ENCODE results near the gene POP4. TPM values are rescaled to one million over a fixed set of nuclear protein-coding genes. Genes with fewer than 3 reads are reported as not detected.

POP4 gene
- total and polyA plus RNA-seq, 9 of the 15 experiments (the other 6 are each of a cell fraction or from before 2014, with no cell fraction given) = 42.1 to 128 (median 99.0) TPM

- TF ChIP-seq, protein P1, sequence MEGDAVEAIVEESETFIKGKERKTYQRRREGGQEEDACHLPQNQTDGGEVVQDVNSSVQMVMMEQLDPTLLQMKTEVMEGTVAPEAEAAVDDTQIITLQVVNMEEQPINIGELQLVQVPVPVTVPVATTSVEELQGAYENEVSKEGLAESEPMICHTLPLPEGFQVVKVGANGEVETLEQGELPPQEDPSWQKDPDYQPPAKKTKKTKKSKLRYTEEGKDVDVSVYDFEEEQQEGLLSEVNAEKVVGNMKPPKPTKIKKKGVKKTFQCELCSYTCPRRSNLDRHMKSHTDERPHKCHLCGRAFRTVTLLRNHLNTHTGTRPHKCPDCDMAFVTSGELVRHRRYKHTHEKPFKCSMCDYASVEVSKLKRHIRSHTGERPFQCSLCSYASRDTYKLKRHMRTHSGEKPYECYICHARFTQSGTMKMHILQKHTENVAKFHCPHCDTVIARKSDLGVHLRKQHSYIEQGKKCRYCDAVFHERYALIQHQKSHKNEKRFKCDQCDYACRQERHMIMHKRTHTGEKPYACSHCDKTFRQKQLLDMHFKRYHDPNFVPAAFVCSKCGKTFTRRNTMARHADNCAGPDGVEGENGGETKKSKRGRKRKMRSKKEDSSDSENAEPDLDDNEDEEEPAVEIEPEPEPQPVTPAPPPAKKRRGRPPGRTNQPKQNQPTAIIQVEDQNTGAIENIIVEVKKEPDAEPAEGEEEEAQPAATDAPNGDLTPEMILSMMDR (IDR thresholded peaks at IDR 0.05 in 2 of 3, conservative IDR thresholded peaks at IDR 0.05 in 1 of 3; ENCODE audit: insufficient read depth in 2 of 3, low read depth in 1 of 3, low read length in 3 of 3) = peak in 1 of 3 experiments; percentile 24; a peak in 1 of 6 replicates
- no peak for TF ChIP-seq MAFF (IDR thresholded peaks at IDR 0.05; ENCODE audit: low read length)
- TF ChIP-seq DMBX1 (CRISPR knock-in tag; IDR thresholded peaks at IDR 0.05; ENCODE audit: borderline replicate concordance) = 0 out of 2 replicates have a peak, but pooled peaks have one; percentile 21
- TF ChIP-seq PHF21A (IDR thresholded peaks at IDR 0.05; ENCODE audit: borderline replicate concordance, low read depth) = no peak
- TF ChIP-seq PML (IDR thresholded peaks at IDR 0.05; ENCODE audit: low read length) = 0 out of 2 replicates have a peak, but pooled peaks have one; percentile 5
- TF ChIP-seq POLR3G (IDR thresholded peaks at IDR 0.05; ENCODE audit: extremely low read depth, insufficient read length, insufficient replicate concordance) = no peak
- TF ChIP-seq E2F5 (CRISPR knock-in tag; IDR thresholded peaks at IDR 0.05) = no peak
- TF ChIP-seq POLR2H (tag; IDR thresholded peaks at IDR 0.05; ENCODE audit: low read depth) = 0 out of 2 replicates have a peak, but pooled peaks have one; percentile 38
- TF ChIP-seq MTF1 (CRISPR knock-in tag; IDR thresholded peaks at IDR 0.05; ENCODE audit: borderline replicate concordance) = no peak
- TF ChIP-seq POU5F1 (IDR thresholded peaks at IDR 0.05; ENCODE audit: borderline replicate concordance, low read depth, low read length, partially characterized antibody) = no peak
- no peak for TF ChIP-seq NFE2L1 (tag; IDR thresholded peaks at IDR 0.05; ENCODE audit: borderline replicate concordance, low read depth)
- TF ChIP-seq KDM5B (IDR thresholded peaks at IDR 0.05; ENCODE audit: insufficient replicate concordance, low read depth, low read length) = peak; percentile 35
- TF ChIP-seq PREB (CRISPR knock-in tag; IDR thresholded peaks at IDR 0.05) = no peak
- no peak for TF ChIP-seq RUNX1 (IDR thresholded peaks at IDR 0.05; ENCODE audit: low read depth)
- TF ChIP-seq SUPT5H (IDR thresholded peaks at IDR 0.05) = peak; percentile 68; the same call in 1 of the 2 replicates
- peak; percentile 66 for TF ChIP-seq ETV1 (tag; conservative IDR thresholded peaks at IDR 0.05; ENCODE audit: low read depth)
- no peak for TF ChIP-seq ZNF75A (CRISPR knock-in tag; IDR thresholded peaks at IDR 0.05)
- TF ChIP-seq, protein P2, sequence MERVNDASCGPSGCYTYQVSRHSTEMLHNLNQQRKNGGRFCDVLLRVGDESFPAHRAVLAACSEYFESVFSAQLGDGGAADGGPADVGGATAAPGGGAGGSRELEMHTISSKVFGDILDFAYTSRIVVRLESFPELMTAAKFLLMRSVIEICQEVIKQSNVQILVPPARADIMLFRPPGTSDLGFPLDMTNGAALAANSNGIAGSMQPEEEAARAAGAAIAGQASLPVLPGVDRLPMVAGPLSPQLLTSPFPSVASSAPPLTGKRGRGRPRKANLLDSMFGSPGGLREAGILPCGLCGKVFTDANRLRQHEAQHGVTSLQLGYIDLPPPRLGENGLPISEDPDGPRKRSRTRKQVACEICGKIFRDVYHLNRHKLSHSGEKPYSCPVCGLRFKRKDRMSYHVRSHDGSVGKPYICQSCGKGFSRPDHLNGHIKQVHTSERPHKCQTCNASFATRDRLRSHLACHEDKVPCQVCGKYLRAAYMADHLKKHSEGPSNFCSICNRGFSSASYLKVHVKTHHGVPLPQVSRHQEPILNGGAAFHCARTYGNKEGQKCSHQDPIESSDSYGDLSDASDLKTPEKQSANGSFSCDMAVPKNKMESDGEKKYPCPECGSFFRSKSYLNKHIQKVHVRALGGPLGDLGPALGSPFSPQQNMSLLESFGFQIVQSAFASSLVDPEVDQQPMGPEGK (CRISPR knock-in tag; IDR thresholded peaks at IDR 0.05; ENCODE audit: borderline replicate concordance) = no peak
- no peak for TF ChIP-seq ZNF551 (CRISPR knock-in tag; IDR thresholded peaks at IDR 0.05)
Measured at GRCh38 chr19:29664753-29665214, 58.7 kb downstream of the POP4 start (continued).

Measured in K562 (cell line).